CD4-positive, alpha-beta T cell treated with Interleukin-15 for 4 hours (primary cell): ENCODE results near the gene DXO.
"Not testable (repeated sequence)": the region's sequence is repeated elsewhere in the genome, so short reads cannot be mapped to it uniquely, and the experiment has no call there.

ENCODE experiments used
- DNase-seq: peaks from one replicate; pipeline ENCODE4 v3.0.0-alpha.2; 2020; ENCODE audit warnings: low spot score

The DXO gene

GRCh38 chr6:31958741-31959739, 12.9 kb downstream of the DXO start, which contains the start of the genes NELFE and SKIC2:
NELFE (minus strand) TSS chr6:31958971; CDS start chr6:31958446, 525 bp downstream.
SKIC2 (plus strand) TSS chr6:31959175; CDS start chr6:31959193, 18 bp downstream.
- peak; percentile 98 for DNase-seq

GRCh38 chr6:31958412-31958740, 13.6 kb downstream of the DXO start:
- no peak for DNase-seq

- no peak for DNase-seq
Measured at GRCh38 chr6:31956796-31957195, 15.1 kb downstream of the DXO start.

GRCh38 chr6:31954511-31954910, 17.4 kb downstream of the DXO start:
- DNase-seq = no peak

- DNase-seq = no peak
Measured at GRCh38 chr6:31952890-31953289, 19.0 kb downstream of the DXO start.

GRCh38 chr6:31952140-31952805, 19.7 kb downstream of the DXO start:
- peak; percentile 30 for DNase-seq

- DNase-seq = no peak
Measured at GRCh38 chr6:31949926-31950548, 21.9 kb downstream of the DXO start.

GRCh38 chr6:31948753-31949413, 23.1 kb downstream of the DXO start:
- no peak for DNase-seq

- DNase-seq = no peak
Measured at GRCh38 chr6:31948306-31948705, 23.6 kb downstream of the DXO start.

- no peak for DNase-seq
Measured at GRCh38 chr6:31947864-31948263, 24.1 kb downstream of the DXO start.

- no peak for DNase-seq
Measured at GRCh38 chr6:31947070-31947675, 24.8 kb downstream of the DXO start.

- DNase-seq = no peak
Measured at GRCh38 chr6:31946370-31946885, 25.5 kb downstream of the DXO start.

GRCh38 chr6:31945507-31946369, 26.2 kb downstream of the DXO start, which contains the start of gene CFB:
CFB (plus strand) TSS chr6:31946095; CDS start chr6:31946222, 127 bp downstream.
- DNase-seq = no peak

- no peak for DNase-seq
Measured at GRCh38 chr6:31945154-31945506, 26.8 kb downstream of the DXO start.

- DNase-seq = no peak
Measured at GRCh38 chr6:31943742-31944141, 28.2 kb downstream of the DXO start.

GRCh38 chr6:31940256-31940664, 31.7 kb downstream of the DXO start:
- no peak for DNase-seq

GRCh38 chr6:31935823-31936222, 36.1 kb downstream of the DXO start:
- no peak for DNase-seq

GRCh38 chr6:31935021-31935420, 36.9 kb downstream of the DXO start:
- DNase-seq = no peak

GRCh38 chr6:31933537-31933936, 38.4 kb downstream of the DXO start:
- DNase-seq = no peak

- DNase-seq = not testable (repeated sequence)
Measured at GRCh38 chr6:31932137-31932536, 39.8 kb downstream of the DXO start.
